Loucy (cell line): Measurements from ENCODE around the gene NDUFAB1.

Experiments used
- CTCF ChIP-seq: fragments of 200-600 bp; sonication (generic); conservative IDR thresholded peaks from 2 replicates; pipeline ENCODE4 v1.5.1; 2014; ENCODE audit warnings: mild to moderate bottlenecking, antibody characterized with exemption, low read length
- EZH2phosphoT487 ChIP-seq: fragments of 200-600 bp; IDR thresholded peaks from 2 replicates; pipeline ENCODE4 v1.6.1; 2018; ENCODE audit warnings: antibody characterized with exemption, mild to moderate bottlenecking, moderate library complexity, borderline replicate concordance

- no peak for TF ChIP-seq CTCF
- TF ChIP-seq EZH2phosphoT487, result no peak
Observed at GRCh38 chr16:23572394-23572793, 23.7 kb downstream of the NDUFAB1 start.
